DOHH2 (cell line): ENCODE data around the gene PDCL2.

Experiments
- CTCF ChIP-seq: fragments of 200-600 bp; sonication (generic); IDR thresholded peaks from one replicate; pipeline ENCODE4 v1.5.1; 2014; ENCODE audit warnings: antibody characterized with exemption, mild to moderate bottlenecking, low read depth, low read length; ENCODE audit not compliant: poor library complexity, severe bottlenecking
- EZH2phosphoT487 ChIP-seq: fragments of 200-600 bp; sonication (generic); IDR thresholded peaks from 2 replicates; pipeline ENCODE4 v1.6.1; 2017; ENCODE audit warnings: borderline replicate concordance, mild to moderate bottlenecking, antibody characterized with exemption, low read length, moderate library complexity, mixed read lengths

GRCh38 chr4:55534306-55534705, 57.7 kb downstream of the PDCL2 start:
- TF ChIP-seq CTCF: no peak
- no peak for TF ChIP-seq EZH2phosphoT487
